AG04449 (cell line): Measurements from ENCODE around the gene NT5C2.

ENCODE experiments used
- CTCF ChIA-PET: fragments of 350-600 bp; formaldehyde crosslinking; extraction: SDS; loops from one replicate; lab custom pipeline; 2021; ENCODE audit warnings: antibody characterized with exemption; lab: Yijun Ruan, JAX
- POLR2A ChIA-PET: fragments of 400-600, 350-600 bp; formaldehyde crosslinking; extraction: SDS; loops from one replicate; lab custom pipeline; 2020; ENCODE audit warnings: antibody characterized with exemption, inconsistent platforms; lab: Yijun Ruan, JAX
- DNase-seq: peaks from one replicate; pipeline ENCODE4 v3.0.0-alpha.2; 2010; ENCODE audit warnings: low read depth, low spot score
- H3K4me3 ChIP-seq: 2 replicates; pipeline ENCODE4 v1.5.1; 2011; ENCODE audit warnings: low read depth, mild to moderate bottlenecking, control low read depth, low read length
- CTCF ChIP-seq: IDR thresholded peaks from one replicate; pipeline ENCODE4 v1.5.1; 2011; ENCODE audit warnings: mild to moderate bottlenecking, moderate library complexity, low read length, control low read depth, inconsistent platforms; ENCODE audit not compliant: insufficient read depth; ENCODE audit errors: missing control alignments

NT5C2 gene

GRCh38 chr10:103083266-103083976, 109.7 kb downstream of the NT5C2 start:
- no peak overlapping the region for H3K4me3 ChIP-seq
- DNase-seq, result no peak
- TF ChIP-seq CTCF, result no peak
- POLR2A ChIA-PET, result no interaction called here
- CTCF ChIA-PET, result interaction anchor here (1.2 kb wide), 1 partner anchor 166 kb away, joined by 3 read pairs; no protein-coding TSS in a partner anchor

GRCh38 chr10:103082683-103083082, 110.4 kb downstream of the NT5C2 start:
- no peak for DNase-seq
- ChIA-PET POLR2A (no interaction called here), CTCF (interaction anchor here (1.2 kb wide), 1 partner anchor 165 kb away, joined by 3 read pairs; no protein-coding TSS in a partner anchor)
- H3K4me3 ChIP-seq, result no peak overlapping the region
- no peak for TF ChIP-seq CTCF

GRCh38 chr10:103080891-103081581, 112.0 kb downstream of the NT5C2 start:
- ChIA-PET CTCF (interaction anchor here (0.7 to 2.0 kb wide), 7 partner anchors 10 to 179 kb away, joined by 3 to 9 read pairs (median 4); partner anchors contain the start of gene CNNM2), POLR2A (no interaction called here)
- TF ChIP-seq CTCF, result no peak
- H3K4me3 ChIP-seq, result no peak overlapping the region
- no peak for DNase-seq

GRCh38 chr10:103079946-103080345, 113.1 kb downstream of the NT5C2 start:
- ChIA-PET CTCF (interaction anchor here (0.6 to 20.8 kb wide), 7 partner anchors 9 to 165 kb away, joined by 3 to 475 read pairs (median 3); partner anchors contain the start of gene CNNM2), POLR2A (interaction anchor here (1.0 kb wide), 1 partner anchor 25 kb away, joined by 3 read pairs; no protein-coding TSS in a partner anchor)
- TF ChIP-seq CTCF, result no peak
- H3K4me3 ChIP-seq, result no peak overlapping the region
- no peak for DNase-seq

- no peak for TF ChIP-seq CTCF
- CTCF ChIA-PET, result interaction anchor here (0.6 to 20.8 kb wide), 5 partner anchors 9 to 165 kb away, joined by 3 to 475 read pairs (median 3); partner anchors contain the start of gene CNNM2
- H3K4me3 ChIP-seq, result no peak overlapping the region
- POLR2A ChIA-PET, result interaction anchor here (0.5 kb wide), 1 partner anchor 594 kb away, joined by 3 read pairs; no protein-coding TSS in a partner anchor
- no peak for DNase-seq
These were observed 114.0 kb downstream of the NT5C2 start for GRCh38 chr10:103079100-103079499.
